Esophagus squamous epithelium (tissue), 5 donors: Measurements from ENCODE around the gene FRMD4A. TPM values are rescaled to one million over a fixed set of nuclear protein-coding genes. Genes with fewer than 3 reads are reported as not detected.

ENCODE experiments used
- DNase-seq: peaks from one replicate; lab custom pipeline; 2025; lab: John Stamatoyannopoulos, UW
- H3K27ac ChIP-seq, 4 donors: fragments of 200-600 bp; sonication (generic); one replicate each; pipeline ENCODE4 v1.5.1; 2016 to 2019; ENCODE audit warnings: mild to moderate bottlenecking in 1 of 4
- H3K27me3 ChIP-seq, 4 donors: fragments of 200-600 bp; sonication (generic); 1 replicate in 3 of 4; 2 replicates in 1 of 4; pipeline versions ENCODE4 v1.5.1 to v1.6.0; 2017 to 2021; ENCODE audit warnings: antibody characterized with exemption in 1 of 4
- H3K36me3 ChIP-seq, 3 donors: fragments of 200-600 bp; sonication (generic); one replicate each; pipeline ENCODE4 v1.5.1; 2016 to 2019
- H3K4me1 ChIP-seq, 3 donors: fragments of 200-600 bp; sonication (generic); one replicate each; pipeline ENCODE4 v1.5.1; 2017 to 2019
- H3K4me3 ChIP-seq, 4 donors: fragments of 200-600 bp; sonication (generic); 1 replicate in 3 of 4; 2 replicates in 1 of 4; pipeline ENCODE4 v1.5.1; 2016 to 2019; ENCODE audit warnings: mild to moderate bottlenecking in 2 of 4, moderate library complexity in 1 of 4
- H3K9me3 ChIP-seq, 3 donors: fragments of 200-600 bp; sonication (generic); one replicate each; pipeline ENCODE4 v1.5.1; 2016 to 2019
- CTCF ChIP-seq, 6 experiments: fragments of 450-650 bp in 4 of 6; fragments of 200-600 bp in 2 of 6; sonication (generic) in 2 of 6; IDR thresholded peaks; one replicate each; pipeline ENCODE4 v1.5.1; 2016 to 2019; ENCODE audit warnings: antibody characterized with exemption in 6 of 6, mild to moderate bottlenecking in 4 of 6, moderate library complexity in 4 of 6
- POLR2A ChIP-seq, 4 donors: fragments of 450-650 bp; IDR thresholded peaks; one replicate each; pipeline ENCODE4 v1.6.1; 2017; ENCODE audit warnings: antibody characterized with exemption in 4 of 4, mild to moderate bottlenecking in 4 of 4, moderate library complexity in 3 of 4
- WGBS, 2 donors: methylation state at CpG; one replicate each; pipeline ENCODE4 v1.1.5; 2018; 5-methylcytosine and 5-hydroxymethylcytosine counted together
- intact Hi-C: fragments of 100-400 bp; cut with DNase I; formaldehyde crosslinking; loops from one replicate; pipeline ENCODE4 v1.15.0; 2022
- total RNA-seq, 4 donors: library from RNA; depleted of rRNA; stranded (reverse); fragments of >200 nt; gene quantifications; one replicate each; pipeline ENCODE4 v1.1.0, GENCODE V29; 2016
- donor health status: DM: yes; HTN: yes; CAD: no.

The FRMD4A gene
- total RNA-seq, 4 donors from 2014 or later, result 7.3 to 15.3 (median 8.6) TPM

- TF ChIP-seq CTCF (IDR thresholded peaks at IDR 0.05) (no peak), POLR2A (IDR thresholded peaks at IDR 0.05) (no peak)
- H3K27ac ChIP-seq, result peak overlapping the region in 3 of 4 donors; percentile 25 to 55 (median 40)
- H3K4me1 ChIP-seq, result peaks cover 0 to 12% (median 2%) of the 10 kb centered on the region in 3 donors
- no peaks in the 10 kb centered on the region for H3K36me3 ChIP-seq
- no peaks in the 10 kb centered on the region for H3K9me3 ChIP-seq
- WGBS, 2 donors, result 69 to 70% methylated on average over 18 of the region's 18 CpGs
- H3K27me3 ChIP-seq, result no peaks in the 10 kb centered on the region
- no peak for DNase-seq
- peak overlapping the region in 2 of 4 donors; percentile 2 to 41 for H3K4me3 ChIP-seq
- intact Hi-C loops, result no loop called here
Observed at GRCh38 chr10:13827076-13827797, 503.5 kb downstream of the FRMD4A start.

GRCh38 chr10:13823709-13824405, 506.9 kb downstream of the FRMD4A start:
- no peak for DNase-seq
- no peak overlapping the region for H3K4me3 ChIP-seq
- intact Hi-C loops, result no loop called here
- 84 to 88% methylated on average over 9 of the region's 9 CpGs for WGBS, 2 donors
- no peaks in the 10 kb centered on the region for H3K9me3 ChIP-seq
- H3K27ac ChIP-seq, result no peak overlapping the region
- peaks cover 0 to 16% (median 0%) of the 10 kb centered on the region in 4 donors for H3K27me3 ChIP-seq
- peaks cover 0 to 11% (median 6%) of the 10 kb centered on the region in 3 donors for H3K4me1 ChIP-seq
- no peak for TF ChIP-seq POLR2A (IDR thresholded peaks at IDR 0.05)
- no peak for TF ChIP-seq CTCF (IDR thresholded peaks at IDR 0.05)
- H3K36me3 ChIP-seq, result no peaks in the 10 kb centered on the region

GRCh38 chr10:13823096-13823708, 507.5 kb downstream of the FRMD4A start:
- Histone ChIP-seq H3K4me3 (no peak overlapping the region), H3K27me3 (peaks cover 0 to 16% (median 0%) of the 10 kb centered on the region in 4 donors), H3K4me1 (peaks cover 0 to 11% (median 6%) of the 10 kb centered on the region in 3 donors), H3K36me3 (no peaks in the 10 kb centered on the region), H3K27ac (no peak overlapping the region), H3K9me3 (no peaks in the 10 kb centered on the region)
- TF ChIP-seq POLR2A (IDR thresholded peaks at IDR 0.05) (no peak), CTCF (IDR thresholded peaks at IDR 0.05) (no peak)
- no peak for DNase-seq
- intact Hi-C loops, result no loop called here
- WGBS, 2 donors, result 47 to 75% methylated on average over 6 to 7 of the region's 8 CpGs

- DNase-seq, result no peak
- Histone ChIP-seq H3K36me3 (no peaks in the 10 kb centered on the region), H3K9me3 (peaks cover 0 to 2% (median 0%) of the 10 kb centered on the region in 3 donors), H3K4me1 (peaks cover 0 to 12% (median 6%) of the 10 kb centered on the region in 3 donors), H3K27ac (no peak overlapping the region), H3K27me3 (peaks cover 0 to 16% (median 0%) of the 10 kb centered on the region in 4 donors), H3K4me3 (no peak overlapping the region)
- 64 to 96% methylated on average over 3 of the region's 3 CpGs for whole genome bisulfite sequencing, 2 donors
- no peak for TF ChIP-seq CTCF (IDR thresholded peaks at IDR 0.05)
- TF ChIP-seq POLR2A (IDR thresholded peaks at IDR 0.05), result no peak
- intact Hi-C loops, result no loop called here
Observed at GRCh38 chr10:13822490-13822889, 508.2 kb downstream of the FRMD4A start.
